PFSK-1 (cell line): Measurements from ENCODE around the gene GAS2L2.

ENCODE experiments used
- POLR2AphosphoS5 ChIP-seq: IDR thresholded peaks from 2 replicates; pipeline ENCODE4 v1.6.1; 2012; ENCODE audit warnings: low read depth, mild to moderate bottlenecking, control low read depth, low read length, moderate library complexity
- TAF1 ChIP-seq: IDR thresholded peaks from 2 replicates; pipeline ENCODE4 v1.6.1; 2012; ENCODE audit warnings: low read length, control low read depth, borderline replicate concordance; ENCODE audit not compliant: insufficient read depth

- TF ChIP-seq POLR2AphosphoS5 (no peak), TAF1 (no peak)
Measured at GRCh38 chr17:35761601-35762000, 8.6 kb upstream of the GAS2L2 start.
